Right lobe of liver (tissue), 4 donors: ENCODE measurements around the gene APOA4.

Source experiments
- CTCF ChIP-seq, 4 donors: fragments of 200-600 bp in 3 of 4; fragments of 450-650 bp in 1 of 4; IDR thresholded peaks; one replicate each; pipeline versions ENCODE4 v1.5.1 to v1.8.0; 2016 to 2022; ENCODE audit warnings: antibody characterized with exemption in 4 of 4, mild to moderate bottlenecking in 2 of 4
- POLR2A ChIP-seq: fragments of 450-650 bp; IDR thresholded peaks from one replicate; pipeline ENCODE4 v1.6.1; 2017; ENCODE audit warnings: antibody characterized with exemption, mild to moderate bottlenecking
- donor health status: DM: no; HTN: no; CAD: no.
- donor health status: DM: no; HTN: no; CAD: no.
- donor health status: DM: no; HTN: yes; CAD: no.

GRCh38 chr11:116788975-116789374 lies 34.1 kb downstream of the APOA4 start:
- TF ChIP-seq CTCF (IDR thresholded peaks at IDR 0.05) (no peak), POLR2A (no peak)
